K562 (cell line): ENCODE data around the gene PAK1IP1. TPM values are rescaled to one million over a fixed set of nuclear protein-coding genes. Genes with fewer than 3 reads are reported as not detected.

Experiments used
- ATAC-seq: fragments of 200-7000 bp; cut with Tn5 transposase; 3 replicates; pipeline ENCODE4 v1.9.1; 2020; ENCODE audit warnings: moderate library complexity
- BruUV-seq: library from RNA; stranded (reverse); fragments of 400-500 nt; replicated peaks from 2 replicates; lab custom pipeline; 2021; lab: Mats Ljungman, UMichigan
- CTCF ChIA-PET: fragments of 300-600 bp; formaldehyde crosslinking; extraction: SDS; loops from one replicate; lab custom pipeline; 2021; ENCODE audit warnings: low intra/inter-chr PET ratio; lab: Yijun Ruan, JAX
- POLR2A ChIA-PET: fragments of 300-600, 350-650 bp; sonication (Branson Sonifier 250); formaldehyde crosslinking; extraction: SDS; loops from one replicate; lab custom pipeline; 2021; ENCODE audit warnings: antibody characterized with exemption, inconsistent platforms; lab: Yijun Ruan, JAX
- DNase-seq, 4 experiments: peaks; one replicate each; pipeline versions ENCODE4 v3.0.0 to v3.0.0-alpha.2; 2011 to 2018; ENCODE audit warnings: low spot score in 3 of 4, mixed read lengths in 3 of 4; ENCODE audit errors: extremely low read depth in 1 of 4
- FAIRE-seq: peaks from 2 replicates; lab custom pipeline; 2011; peaks lifted over from hg19 to GRCh38; lab: Jason Lieb, UNC
- H2AFZ ChIP-seq: 2 replicates; pipeline ENCODE4 v1.6.0; 2011; ENCODE audit warnings: low read depth, low read length, control low read depth, inconsistent platforms
- H3K27ac ChIP-seq: fragments of 200-600 bp; 3 replicates; pipeline ENCODE4 v1.8.0; 2011; ENCODE audit warnings: low read depth, mild to moderate bottlenecking, control low read depth, inconsistent platforms, low read length, moderate library complexity, mixed read lengths; ENCODE audit errors: extremely low read depth
- H3K27me3 ChIP-seq, 2 experiments: fragments of 300-600 bp in 1 of 2; 2 replicates in 1 of 2; 3 replicates in 1 of 2; pipeline versions ENCODE4 v1.6.0 to v1.8.0; 2011; ENCODE audit warnings: inconsistent platforms in 2 of 2, low read length in 2 of 2, mild to moderate bottlenecking in 1 of 2, mixed read lengths in 1 of 2, moderate library complexity in 1 of 2; ENCODE audit not compliant: control insufficient read depth in 2 of 2, insufficient read depth in 2 of 2
- H3K36me3 ChIP-seq: fragments of 300-600 bp; 3 replicates; pipeline ENCODE4 v1.8.0; 2011; ENCODE audit warnings: mild to moderate bottlenecking, low read length, inconsistent platforms; ENCODE audit not compliant: control insufficient read depth, insufficient read depth
- H3K4me1 ChIP-seq, 2 experiments: fragments of 200-600 bp in 1 of 2; replicated peaks in 1 of 2; 2 replicates in 1 of 2; 3 replicates in 1 of 2; pipeline versions ENCODE4 v1.5.1 to v1.8.0; 2011; ENCODE audit warnings: inconsistent platforms in 2 of 2, low read length in 2 of 2, mild to moderate bottlenecking in 1 of 2, mixed read lengths in 1 of 2, moderate library complexity in 1 of 2; ENCODE audit not compliant: control insufficient read depth in 2 of 2, insufficient read depth in 2 of 2
- H3K4me2 ChIP-seq: 2 replicates; pipeline ENCODE4 v1.6.1; 2011; ENCODE audit warnings: low read length, control low read depth, inconsistent platforms, mixed read lengths; ENCODE audit not compliant: insufficient read depth
- H3K4me3 ChIP-seq: fragments of 200-600 bp; sonication (generic), shearing (Covaris generic); 2 replicates; pipeline ENCODE4 v1.5.1; 2016; ENCODE audit warnings: control low read depth, inconsistent platforms
- H3K79me2 ChIP-seq: fragments of 200-600 bp; 3 replicates; pipeline ENCODE4 v1.8.0; 2011; ENCODE audit warnings: low read length, inconsistent platforms; ENCODE audit not compliant: control insufficient read depth, insufficient read depth
- H3K9ac ChIP-seq, 2 experiments: 2 replicates each; pipeline versions ENCODE4 v1.6.0 to v1.6.1; 2011; ENCODE audit warnings: low read depth in 2 of 2, low read length in 2 of 2, control low read depth in 1 of 2, inconsistent platforms in 1 of 2, mild to moderate bottlenecking in 1 of 2, mixed read lengths in 1 of 2; ENCODE audit not compliant: insufficient read depth in 1 of 2
- H3K9me1 ChIP-seq: one replicate; pipeline ENCODE4 v1.6.0; 2011; ENCODE audit warnings: inconsistent platforms, mild to moderate bottlenecking, low read length, moderate library complexity; ENCODE audit not compliant: control insufficient read depth, insufficient read depth
- H3K9me3 ChIP-seq: replicated peaks from 2 replicates; pipeline ENCODE4 v1.5.1; 2011; ENCODE audit warnings: low read depth, low read length, inconsistent platforms; ENCODE audit not compliant: control insufficient read depth, insufficient read depth
- H4K20me1 ChIP-seq: replicated peaks from 2 replicates; pipeline ENCODE4 v1.6.1; 2011; ENCODE audit warnings: low read length, inconsistent platforms, mixed read lengths; ENCODE audit not compliant: control insufficient read depth, insufficient read depth
- CBFA2T2 ChIP-seq: fragments of 450-650 bp; conservative IDR thresholded peaks from 2 replicates; pipeline ENCODE4 v1.6.1; 2017; ENCODE audit warnings: mild to moderate bottlenecking
- CBFA2T3 ChIP-seq: fragments of 450-650 bp; IDR thresholded peaks from 2 replicates; pipeline ENCODE4 v1.6.1; 2017
- DPF2 ChIP-seq: fragments of 450-650 bp; IDR thresholded peaks from 2 replicates; pipeline ENCODE4 v1.6.1; 2016
- FOSL1 ChIP-seq: fragments of 200-800 bp; sonication (Bioruptor generic); conservative IDR thresholded peaks from 2 replicates; pipeline ENCODE4 v1.6.1; 2016; ENCODE audit warnings: missing genetic modification characterization, missing compliant biosample characterization
- HMGXB4 ChIP-seq: sonication (generic); formaldehyde crosslinking; IDR thresholded peaks from 2 replicates; pipeline ENCODE4 v1.8.1; 2023; ENCODE audit warnings: mild to moderate bottlenecking, missing genetic modification reagents
- NFIC ChIP-seq: fragments of 450-650 bp; IDR thresholded peaks from 2 replicates; pipeline ENCODE4 v1.6.1; 2017; ENCODE audit warnings: mild to moderate bottlenecking, inconsistent platforms
- NR1H2 ChIP-seq: sonication (generic); formaldehyde crosslinking; IDR thresholded peaks from 2 replicates; pipeline ENCODE4 v1.4.0; 2020; ENCODE audit warnings: mild to moderate bottlenecking, missing genetic modification reagents
- POLR2H ChIP-seq: IDR thresholded peaks from 2 replicates; pipeline ENCODE4 v1.6.1; 2016; ENCODE audit warnings: missing genetic modification characterization, low read depth, mild to moderate bottlenecking, control low read depth, missing compliant biosample characterization, moderate library complexity
- TSC22D4 ChIP-seq: fragments of 450-650 bp; IDR thresholded peaks from 2 replicates; pipeline ENCODE4 v1.6.1; 2016; ENCODE audit warnings: missing genetic modification characterization, missing biosample characterization, control low read depth
- ZNF146 ChIP-seq: IDR thresholded peaks from one replicate; pipeline ENCODE4 v1.6.1; 2018; ENCODE audit warnings: missing compliant biosample characterization; ENCODE audit not compliant: unreplicated experiment
- ZNF232 ChIP-seq: sonication (generic); formaldehyde crosslinking; IDR thresholded peaks from 2 replicates; pipeline ENCODE4 v1.8.0; 2022; ENCODE audit warnings: mild to moderate bottlenecking, missing genetic modification reagents
- ZNF507 ChIP-seq: conservative IDR thresholded peaks from 2 replicates; pipeline ENCODE4 v1.6.1; 2017; ENCODE audit warnings: missing genetic modification characterization, missing compliant biosample characterization
- WGBS: fragments of 100-300 bp; shearing (Covaris generic); methylation state at CpG from one replicate; pipeline ENCODE4 v1.1.6; 2016; ENCODE audit warnings: low coverage, mixed read lengths; ENCODE audit not compliant: insufficient coverage; ENCODE audit errors: missing lambda C conversion rate; 5-methylcytosine and 5-hydroxymethylcytosine counted together
- in situ Hi-C: fragments of 300-500 bp; cut with MboI; formaldehyde crosslinking; loops from 4 replicates; pipeline ENCODE4 v1.15.0; 2018; ENCODE audit warnings: inconsistent platforms, mixed read lengths
- intact Hi-C: fragments of 100-400 bp; cut with micrococcal nuclease; formaldehyde crosslinking; loops from 2 replicates; pipeline ENCODE4 v1.14.2; 2022
- polyA plus RNA-seq, 8 experiments: library from polyadenylated mRNA; depleted of rRNA in 4 of 8; stranded (reverse) in 5 of 8; unstranded in 3 of 8; fragments of >200 nt; fragmentation: Nextera tagmentation in 2 of 8; fragmentation: Illumina TruSeq in 1 of 8; extraction: Ambion mirVana in 2 of 8; extraction: Trizol in 1 of 8; gene quantifications; 2 replicates each; pipeline versions ENCODE4 v1.2.1 to v1.2.3, GENCODE V29; 2011 to 2014; ENCODE audit warnings: inconsistent platforms in 1 of 8, missing spikeins in 1 of 8
- total RNA-seq, 7 experiments: library from RNA; depleted of rRNA in 6 of 7; stranded (reverse); fragments of >200 nt in 6 of 7; fragmentation: Illumina TruSeq in 2 of 7; extraction: Trizol in 2 of 7; gene quantifications; 2 replicates each; pipeline versions ENCODE4 v1.2.1 to v1.2.3, GENCODE V29; 2011 to 2021; ENCODE audit warnings: low replicate concordance in 1 of 7

The PAK1IP1 gene
- total and polyA plus RNA-seq, 9 of the 15 experiments (the other 6 are each of a cell fraction or from before 2014, with no cell fraction given): 50.0 to 200 (median 87.0) TPM

GRCh38 chr6:10682355-10682988, 12.3 kb upstream of the PAK1IP1 start (continued):
- TF ChIP-seq CBFA2T2: peak; percentile 61
- TF ChIP-seq TSC22D4 (tag): no peak
- peak; percentile 78 for TF ChIP-seq CBFA2T3
- TF ChIP-seq POLR2H (tag): no peak
- TF ChIP-seq DPF2: 0 out of 2 replicates have a peak, but pooled peaks have one; percentile 33
- TF ChIP-seq FOSL1: 0 out of 2 replicates have a peak, but pooled peaks have one; percentile 3
- TF ChIP-seq NFIC: no peak

GRCh38 chr6:10684618-10685017, 10.2 kb upstream of the PAK1IP1 start:
- no peaks in the 10 kb centered on the region for H3K9me1 ChIP-seq
- no peaks in the 10 kb centered on the region for H3K36me3 ChIP-seq
- WGBS: 42% methylated on average over 5 of the region's 5 CpGs
- peaks cover 2 to 18% of the 10 kb centered on the region in 2 experiments; a peak in 3 of 5 replicates for H3K4me1 ChIP-seq
- no peak overlapping the region for H3K4me2 ChIP-seq
- no peak overlapping the region for H3K4me3 ChIP-seq
- H4K20me1 ChIP-seq: no peaks in the 10 kb centered on the region
- no peak overlapping the region for H2AFZ ChIP-seq
- FAIRE-seq (no peak), ATAC-seq (no peak)
- no peaks in the 10 kb centered on the region for H3K27me3 ChIP-seq
- BruUV-seq: no TSS peak
- in situ Hi-C loops: no loop called here
- H3K9ac ChIP-seq: no peak overlapping the region
- H3K79me2 ChIP-seq: no peaks in the 10 kb centered on the region
- no peak overlapping the region for H3K27ac ChIP-seq
- TF ChIP-seq NR1H2 (CRISPR knock-in tag): no peak
- no peak for TF ChIP-seq ZNF146
- no peak for TF ChIP-seq HMGXB4 (CRISPR knock-in tag)
- no peak for TF ChIP-seq ZNF232
- no peak for TF ChIP-seq ZNF507
- TF ChIP-seq, all 486 proteins: peak for 0
- no peaks in the 10 kb centered on the region for H3K9me3 ChIP-seq
- ChIA-PET CTCF (no interaction called here), POLR2A (no interaction called here)
- intact Hi-C loops: no loop called here
- DNase-seq: no peak
